CD4-positive, alpha-beta T cell treated with Interleukin-2 at 100 ng/mL for 4 hours (primary cell): ENCODE data around the gene SEC24D.

ENCODE experiments used
- DNase-seq: peaks from one replicate; pipeline ENCODE4 v3.0.0-alpha.2; 2020; ENCODE audit warnings: low spot score

The SEC24D gene

DNA sequence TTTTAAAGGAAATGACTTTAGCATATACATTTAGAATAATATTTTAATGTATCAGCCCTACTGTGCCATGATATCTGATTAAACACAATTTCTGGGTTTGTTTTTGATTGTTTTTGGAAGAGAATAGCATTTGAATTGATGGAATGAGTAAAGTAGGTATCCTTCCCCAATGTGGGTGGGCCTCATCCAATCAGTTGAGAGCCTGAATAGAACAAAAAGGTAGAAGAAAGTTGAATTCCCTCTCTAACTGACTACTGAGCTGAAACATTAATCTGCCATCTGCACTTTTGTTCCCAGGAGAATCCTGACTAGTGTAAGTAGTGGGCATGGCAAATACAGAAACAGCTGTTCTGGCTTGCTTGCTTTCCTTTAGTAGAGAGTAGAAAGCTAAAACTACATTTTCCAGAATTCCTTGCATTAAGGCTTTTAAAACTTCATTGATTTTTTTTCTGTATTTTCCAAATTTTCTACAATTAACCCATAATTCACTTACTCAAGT, 9.7 kb upstream of the SEC24D start:
- no peak for DNase-seq

DNA sequence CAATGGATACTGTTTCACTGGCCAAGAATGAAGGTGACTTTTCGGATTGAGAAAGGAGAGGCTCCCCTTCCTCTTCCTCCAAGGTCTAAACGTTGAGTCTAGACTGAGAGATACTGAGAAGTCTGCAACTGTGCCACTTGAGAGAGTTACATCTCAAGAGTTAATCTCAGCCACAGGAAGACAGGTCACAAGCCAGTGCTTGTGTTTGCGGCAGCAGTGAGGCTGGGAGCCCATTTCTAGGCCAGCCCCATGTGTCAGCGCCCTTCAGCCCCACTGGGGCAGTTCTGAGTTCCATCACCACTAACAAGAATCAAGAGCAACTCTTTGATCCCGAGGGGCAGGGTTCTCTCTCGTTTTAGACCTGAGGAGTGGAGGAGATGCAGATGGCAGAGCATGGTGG, 7.3 kb upstream of the SEC24D start:
- DNase-seq = no peak

DNA sequence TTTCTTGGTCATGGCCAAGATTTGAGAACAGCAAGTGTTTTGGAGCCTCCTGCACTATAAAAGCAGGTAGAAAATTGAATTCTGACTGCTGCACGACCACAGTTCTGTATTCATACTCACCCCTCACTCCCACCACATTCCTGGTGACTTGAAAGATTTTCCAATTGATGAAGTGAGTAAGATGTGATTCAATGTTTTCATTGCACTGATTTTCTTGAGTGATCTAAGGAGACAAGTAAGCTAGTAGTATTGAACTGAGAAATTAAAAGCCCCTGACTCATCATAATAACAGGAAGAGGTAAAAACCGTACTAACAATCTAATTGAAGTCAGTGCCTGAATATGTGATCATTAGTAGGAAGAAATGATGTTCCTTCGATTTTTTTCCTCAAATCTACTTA, 6.1 kb upstream of the SEC24D start:
- DNase-seq = no peak

DNA sequence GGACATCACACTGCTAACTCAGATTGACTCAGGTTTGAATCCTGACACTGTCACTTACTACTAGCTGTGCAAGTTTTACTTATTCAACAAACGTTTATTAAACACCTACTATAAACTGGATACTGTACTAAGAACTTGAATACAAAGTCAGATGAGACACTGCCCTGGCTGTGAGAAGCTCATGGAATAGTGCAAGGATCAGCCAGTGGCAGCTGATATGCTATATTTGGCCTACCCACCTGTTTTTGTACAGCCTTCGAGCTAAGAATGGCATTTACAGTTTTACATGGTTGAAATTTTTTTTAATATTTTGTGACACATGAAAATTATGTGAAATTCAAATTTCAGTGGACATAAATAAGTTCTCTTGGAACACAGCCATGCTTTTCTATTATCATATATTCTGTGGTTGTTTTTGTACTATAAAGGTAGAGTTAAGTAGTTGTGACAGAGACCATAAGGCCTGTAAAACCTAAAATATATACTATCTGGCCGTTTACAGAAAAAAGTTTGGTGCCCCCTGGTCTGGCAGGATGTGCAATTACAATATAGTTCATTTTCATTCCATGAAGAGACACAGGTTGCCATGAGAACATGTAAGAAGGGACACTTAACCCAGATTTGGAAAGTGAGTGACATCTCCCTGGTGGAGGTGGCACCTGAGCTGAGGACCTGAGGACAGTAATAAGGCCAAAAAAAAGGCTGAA, 3.4 kb upstream of the SEC24D start:
- no peak for DNase-seq

DNA sequence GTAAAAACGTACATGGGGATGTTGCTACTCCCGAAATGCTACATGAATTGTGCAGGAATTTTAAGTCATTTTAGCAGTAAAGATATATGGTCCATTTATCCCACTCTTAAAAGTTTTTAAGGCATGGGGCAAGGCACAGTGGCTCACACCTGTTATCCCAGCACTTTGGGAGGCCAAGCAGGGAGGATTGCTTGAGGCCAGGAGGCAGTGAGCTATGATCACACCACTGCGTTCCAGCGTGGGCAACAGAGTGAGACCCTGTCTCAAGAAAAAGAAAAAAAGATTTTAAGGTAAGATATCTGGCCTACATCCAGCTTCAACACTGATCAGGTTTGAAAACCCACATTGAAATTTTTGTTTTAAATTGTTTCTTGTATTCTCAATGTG, 1.2 kb upstream of the SEC24D start:
- DNase-seq = no peak

DNA sequence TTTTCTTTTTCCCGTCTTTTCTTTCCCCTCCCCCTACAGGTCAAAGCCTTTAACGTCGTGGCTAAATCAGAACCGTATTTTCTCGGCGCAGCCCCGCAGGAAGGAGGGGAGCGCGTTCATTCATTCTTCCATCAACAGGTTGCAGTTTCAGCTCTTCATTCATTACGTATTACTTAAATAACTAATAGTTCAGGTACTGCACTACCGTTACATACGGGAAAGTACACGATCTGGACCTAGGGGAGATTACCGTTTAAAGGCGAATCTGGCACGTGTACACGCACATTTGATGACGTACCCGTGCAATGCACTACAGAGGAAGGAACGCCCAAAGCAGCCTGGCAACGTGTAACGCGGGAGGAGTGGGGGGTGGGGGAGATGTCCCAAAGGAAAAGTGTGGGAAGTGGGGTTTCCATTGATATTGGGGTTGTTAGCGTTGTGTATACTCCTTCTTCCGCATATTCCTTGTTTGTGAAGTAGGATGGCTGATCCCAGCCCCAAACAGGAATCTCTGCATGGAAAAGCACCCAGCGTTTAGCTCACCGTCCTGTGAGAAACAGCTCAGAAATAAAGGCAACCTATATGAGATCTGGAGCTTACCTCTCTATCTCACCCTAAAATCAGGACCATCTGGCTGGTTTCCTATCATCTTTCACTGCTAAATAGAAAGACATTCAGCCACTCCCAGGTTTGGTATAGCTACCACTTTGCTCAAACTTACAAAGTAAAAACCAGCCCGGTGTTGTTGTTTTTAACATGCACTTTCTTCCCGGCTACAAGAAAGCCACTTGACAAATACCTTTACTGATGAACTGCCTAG, 585 bp upstream of the SEC24D start:
- DNase-seq = peak; percentile 50

DNA sequence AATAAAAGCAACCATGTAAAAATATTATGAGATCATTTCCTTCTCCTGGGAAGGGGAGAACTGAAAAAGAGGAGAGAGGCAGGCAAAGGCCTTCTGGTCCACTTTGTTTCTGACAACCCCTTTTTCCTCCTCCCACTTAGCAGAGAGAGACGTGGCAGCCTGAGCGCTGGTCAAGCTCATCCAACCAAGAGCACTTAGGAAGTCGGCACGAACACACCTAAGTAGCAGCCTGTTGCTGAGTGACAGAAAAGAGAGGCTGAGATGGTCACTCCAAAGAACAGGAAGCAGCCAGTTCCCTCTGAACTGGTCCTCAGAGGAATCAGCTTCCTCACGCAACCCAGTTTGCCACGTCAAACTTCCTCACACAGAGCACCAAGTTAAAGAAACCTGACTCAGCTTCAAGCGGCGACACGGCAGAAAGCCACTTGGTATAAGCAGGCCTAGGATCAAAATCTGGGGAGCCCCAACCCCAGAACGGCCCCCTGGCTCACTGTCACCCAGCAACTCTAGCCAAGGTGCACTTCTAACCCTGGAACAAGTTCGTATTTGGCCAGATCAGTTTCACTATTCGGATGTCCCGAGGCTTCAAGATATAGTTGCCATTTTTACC, 861 bp downstream of the SEC24D start:
- DNase-seq = peak; percentile 58

DNA sequence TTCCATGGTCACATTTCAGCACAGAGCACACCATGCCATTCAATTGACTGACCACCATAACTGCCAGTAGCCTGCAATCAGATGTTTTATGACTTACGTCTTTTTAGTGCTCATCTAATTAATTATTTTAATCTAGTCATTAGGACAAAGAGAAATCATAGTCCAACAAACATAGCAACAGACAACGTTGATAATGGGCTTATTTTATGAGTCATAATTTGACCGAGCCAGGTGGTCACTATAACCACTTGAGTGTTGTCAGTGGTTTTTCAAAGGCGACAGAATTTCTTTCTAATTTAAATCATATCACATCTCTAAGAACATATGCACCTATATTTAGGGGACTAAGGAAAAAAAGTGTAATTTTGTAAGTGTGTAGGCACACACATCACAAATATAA, 1.9 kb downstream of the SEC24D start:
- no peak for DNase-seq

DNA sequence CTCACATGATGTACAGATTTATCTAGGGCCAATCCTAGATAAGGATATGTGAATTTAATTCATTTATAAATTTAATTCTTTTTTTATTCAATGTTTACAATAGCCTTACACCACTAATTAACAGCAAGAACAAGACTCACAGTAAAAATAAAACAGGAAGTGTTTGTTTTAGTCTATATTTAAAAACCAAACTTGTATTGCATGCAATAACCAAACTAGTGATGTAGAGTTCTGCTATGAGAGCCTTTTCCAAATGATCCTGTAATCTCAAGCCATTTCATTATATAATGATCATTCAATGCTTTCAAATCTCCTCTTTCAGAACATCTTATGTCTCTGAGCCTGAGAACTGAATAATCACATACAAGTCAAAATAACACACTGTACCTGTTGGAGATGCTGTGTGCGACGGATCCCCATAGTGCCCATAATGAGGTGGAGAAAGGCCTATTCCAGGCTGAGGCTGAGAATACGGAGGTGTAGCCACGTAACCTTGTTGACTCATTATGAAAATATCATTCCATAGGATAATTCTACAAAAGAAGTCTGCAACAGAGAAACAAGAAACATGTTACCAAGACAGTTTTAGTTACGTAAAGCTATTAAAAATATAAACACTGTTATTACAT, 2.6 kb downstream of the SEC24D start:
- no peak for DNase-seq

DNA sequence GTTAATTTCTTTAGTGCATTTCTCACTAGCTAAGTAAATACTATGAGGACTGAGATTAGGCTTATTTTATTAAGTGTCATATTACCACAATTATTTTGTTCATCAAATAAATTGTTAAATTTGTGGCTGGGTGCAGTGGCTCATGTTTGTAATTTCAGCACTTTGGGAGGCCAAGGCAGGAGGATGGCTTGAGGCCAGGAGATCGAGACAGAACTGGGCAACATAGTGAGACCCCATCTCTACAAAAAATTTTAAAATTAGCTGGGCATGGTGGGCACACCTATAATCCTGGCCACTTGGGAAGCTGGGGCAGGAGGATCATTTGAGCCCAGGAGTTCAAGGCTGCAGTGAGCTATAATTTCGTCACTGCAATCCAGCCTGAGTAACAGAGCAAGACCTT, 6.8 kb downstream of the SEC24D start:
- no peak for DNase-seq

DNA sequence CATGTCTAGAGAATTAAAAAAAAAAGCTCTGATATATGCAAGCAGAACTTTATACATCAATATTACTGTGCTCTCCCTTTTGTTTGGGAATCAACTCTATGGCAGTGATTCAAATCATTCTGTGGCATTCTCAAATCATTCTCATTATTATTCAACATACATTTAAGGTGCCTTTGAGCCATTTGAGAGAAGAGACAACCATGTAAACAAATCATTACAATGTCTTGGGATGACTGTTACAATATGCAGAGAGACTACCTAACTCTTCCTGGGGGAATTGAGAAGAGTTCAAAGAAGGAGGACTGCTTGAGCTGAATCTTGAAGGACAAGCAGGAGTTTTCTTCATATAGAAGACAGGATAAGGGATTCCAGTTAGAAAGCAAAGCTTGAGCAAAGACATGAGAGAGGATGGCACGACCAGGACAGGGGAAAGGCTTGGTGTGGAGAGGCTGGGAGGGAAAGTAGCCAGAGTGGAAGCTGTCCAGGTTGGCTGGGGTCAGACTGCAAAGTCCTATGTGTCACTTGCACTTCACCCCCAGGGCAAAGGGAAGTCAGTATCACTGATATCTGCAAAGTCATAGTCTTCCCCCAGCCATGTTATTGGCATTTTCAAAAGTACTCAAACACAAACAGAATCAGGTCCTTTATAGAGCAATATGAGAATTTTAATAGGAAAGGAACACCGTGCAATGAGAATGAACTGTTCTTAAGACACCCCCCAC, 9.0 kb downstream of the SEC24D start:
- no peak for DNase-seq

DNA sequence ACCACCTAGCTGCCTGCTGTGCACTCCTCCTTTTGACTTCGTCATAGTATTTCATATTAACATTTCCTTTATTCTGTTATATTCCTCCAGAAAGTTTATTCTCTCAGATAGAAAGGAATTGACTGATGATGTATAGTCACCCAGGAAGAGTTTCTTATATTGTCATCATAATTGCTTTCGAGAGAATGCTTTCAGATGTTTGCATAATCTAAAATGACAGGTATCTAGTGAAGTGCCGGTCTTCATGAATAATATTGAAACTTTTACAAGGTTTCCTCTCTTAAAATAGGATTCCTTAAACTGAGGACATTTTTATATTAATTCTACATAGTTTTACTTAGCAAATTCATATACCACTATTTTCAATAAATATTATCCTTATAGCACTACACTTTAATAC, 10.1 kb downstream of the SEC24D start:
- DNase-seq = no peak

DNA sequence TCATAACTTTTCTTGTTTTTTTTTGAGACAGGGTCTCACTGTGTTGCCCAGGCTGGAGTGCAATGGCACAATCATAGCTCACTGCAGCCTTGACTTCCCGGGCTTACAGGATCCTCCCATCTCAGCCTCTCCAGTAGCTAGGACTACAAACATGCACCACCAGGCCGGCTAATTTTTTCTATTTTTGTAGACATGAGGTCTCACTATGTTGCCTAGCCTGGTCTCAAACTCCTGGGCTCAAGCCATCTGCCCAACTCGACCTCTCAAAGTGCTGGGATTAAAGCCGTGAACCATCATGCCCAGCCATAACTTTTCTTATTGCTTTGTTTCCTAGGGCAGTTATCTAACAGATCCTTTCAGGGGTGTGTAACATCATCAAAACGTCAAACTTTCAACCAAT, 11.8 kb downstream of the SEC24D start:
- no peak for DNase-seq

DNA sequence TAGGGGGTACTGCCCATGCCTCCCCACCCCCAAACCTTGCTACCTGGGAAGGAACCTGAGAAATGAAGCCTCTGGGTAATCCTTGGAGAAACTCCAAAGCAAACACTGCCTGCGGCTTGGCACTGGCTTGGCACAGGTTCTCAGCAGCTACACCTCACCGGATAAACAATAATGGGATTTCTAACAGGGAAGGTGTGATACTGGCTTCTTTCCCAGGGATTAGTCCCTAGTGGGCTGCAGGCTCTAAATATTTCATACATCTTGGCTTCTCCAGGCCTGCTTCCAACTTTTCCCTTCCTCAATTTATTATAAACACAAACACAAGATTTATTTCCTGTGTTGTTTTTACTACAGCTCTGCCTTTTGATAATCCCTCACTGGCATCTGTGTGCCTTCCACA, 12.5 kb downstream of the SEC24D start:
- no peak for DNase-seq

DNA sequence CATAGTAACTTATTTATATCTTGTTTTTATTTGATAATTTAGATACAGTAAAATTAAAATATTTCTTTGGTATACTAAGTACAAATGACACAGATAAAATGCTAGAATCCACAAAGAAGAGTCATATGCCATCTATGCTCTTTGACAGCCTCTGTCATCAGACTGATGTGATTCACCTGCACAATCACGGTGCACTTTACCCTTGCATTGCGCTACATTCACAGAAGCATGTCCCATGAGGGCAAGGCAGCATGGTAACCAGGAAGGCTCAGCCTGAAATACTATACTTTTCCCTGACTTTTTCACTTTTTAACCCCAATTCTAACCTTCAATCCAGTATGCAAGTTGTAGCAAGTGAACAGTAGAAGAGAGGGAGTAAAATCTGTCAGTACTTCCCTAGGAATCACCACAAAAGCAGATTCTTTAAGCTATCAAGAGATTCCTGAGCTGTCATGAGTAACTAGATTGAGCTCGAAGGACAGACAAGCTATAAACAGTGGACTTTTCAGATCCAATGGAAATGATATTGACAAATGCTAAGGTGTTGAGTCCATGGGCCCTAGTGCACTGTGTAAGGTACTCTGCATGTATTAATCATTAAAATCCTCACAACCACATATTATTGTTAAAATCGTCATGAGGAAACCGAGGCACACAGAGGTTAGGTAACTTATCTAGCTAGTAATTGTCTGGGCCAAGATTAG, 14.2 kb downstream of the SEC24D start:
- DNase-seq = no peak

DNA sequence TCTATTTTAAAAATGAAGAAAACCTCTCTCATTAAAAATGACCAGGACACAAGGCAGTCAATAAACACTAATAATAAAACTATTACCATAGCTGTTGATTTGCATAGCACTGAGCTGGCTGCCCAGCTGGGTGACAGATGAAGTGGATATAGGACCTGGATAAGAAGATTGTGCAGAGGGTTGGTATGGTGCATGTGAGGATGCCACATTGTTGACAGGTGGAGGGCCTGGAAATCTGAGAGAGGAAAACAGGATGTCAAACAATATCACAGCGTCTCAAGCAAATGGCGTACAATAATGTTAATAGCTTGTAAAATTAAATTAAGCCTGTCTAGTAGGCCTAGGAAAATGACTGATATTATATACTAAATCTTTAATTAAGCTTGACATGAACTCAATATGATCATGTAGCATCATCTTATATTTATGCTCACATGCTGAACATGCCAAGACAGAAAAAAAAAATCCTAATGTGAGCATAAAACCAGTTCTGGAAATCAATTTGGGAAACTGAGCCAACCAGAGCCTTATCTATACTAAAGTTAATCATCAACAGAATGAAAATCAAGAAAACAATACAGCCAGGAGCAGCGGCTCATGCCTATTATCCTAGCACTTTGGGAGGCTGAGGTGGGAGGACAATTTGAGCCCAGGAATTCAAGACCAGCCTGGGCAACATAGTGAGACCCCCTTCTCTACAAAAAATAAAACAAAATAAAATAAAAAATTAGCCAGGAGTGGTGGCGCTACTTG, 18.6 kb downstream of the SEC24D start:
- no peak for DNase-seq

DNA sequence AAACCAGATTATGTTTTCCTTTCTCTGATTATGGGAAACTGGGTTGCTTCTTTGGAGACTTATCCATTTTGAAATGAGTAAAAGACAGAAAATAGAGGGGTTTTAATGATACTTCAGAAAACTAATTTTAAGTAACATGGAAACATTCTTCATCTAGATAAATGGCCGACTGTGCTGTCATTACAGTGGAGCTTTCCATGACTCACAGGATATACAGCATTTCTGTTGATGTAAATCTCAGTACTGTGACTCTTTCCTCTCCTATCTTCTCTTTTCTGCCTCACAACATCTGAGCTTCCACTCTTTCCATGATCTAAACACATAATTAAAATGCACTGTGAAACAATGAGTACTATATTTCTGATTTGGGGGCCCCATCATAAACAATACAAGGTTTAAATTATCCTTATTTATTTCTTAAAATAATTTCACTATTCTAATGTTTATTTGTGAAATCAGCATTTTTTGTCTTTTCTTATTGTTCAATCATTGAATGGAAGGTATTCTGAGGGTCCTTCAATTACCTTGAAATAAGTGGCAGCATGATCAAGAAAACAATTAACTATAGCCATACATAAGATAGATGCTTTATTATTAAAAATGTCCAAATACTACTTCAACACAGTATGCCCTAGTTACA, 19.3 kb downstream of the SEC24D start:
- DNase-seq = no peak

DNA sequence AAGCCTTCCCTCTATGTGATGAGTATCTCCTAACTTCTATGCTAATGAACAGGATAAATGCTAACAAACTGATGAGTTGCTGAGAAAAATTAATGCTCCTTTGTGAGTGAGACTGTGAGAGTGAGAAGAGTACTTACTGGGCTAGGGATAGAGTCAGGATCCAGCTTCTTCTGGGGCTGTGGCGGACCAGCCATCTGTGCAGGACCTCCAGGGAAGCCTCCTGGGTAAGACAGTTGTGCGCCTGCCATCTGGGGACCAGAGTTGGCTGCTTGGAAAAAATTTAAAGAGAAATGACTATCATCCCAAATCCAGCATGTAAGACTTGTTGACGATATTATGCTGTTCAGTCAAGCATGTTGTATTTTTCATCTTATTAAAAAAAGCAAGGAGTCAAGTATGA, 21.0 kb downstream of the SEC24D start:
- no peak for DNase-seq

DNA sequence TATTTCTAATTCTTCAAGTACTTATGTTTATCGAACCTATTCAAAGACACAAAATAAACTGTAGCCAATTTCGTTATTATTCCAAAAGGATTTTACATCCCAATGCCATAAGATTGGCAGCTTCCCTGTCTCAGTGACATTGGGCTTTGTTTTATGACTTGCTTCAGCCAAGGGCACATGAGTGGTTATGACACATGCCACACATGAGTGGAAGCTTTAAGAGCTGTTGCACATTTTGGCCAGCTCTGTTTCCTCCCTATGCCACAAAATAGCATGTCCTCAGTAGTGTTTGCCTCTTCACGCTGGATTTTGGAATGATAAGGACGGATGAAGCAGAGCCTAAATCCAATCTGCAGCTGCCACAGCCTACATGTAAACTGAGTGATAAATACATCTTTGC, 21.9 kb downstream of the SEC24D start:
- no peak for DNase-seq

DNA sequence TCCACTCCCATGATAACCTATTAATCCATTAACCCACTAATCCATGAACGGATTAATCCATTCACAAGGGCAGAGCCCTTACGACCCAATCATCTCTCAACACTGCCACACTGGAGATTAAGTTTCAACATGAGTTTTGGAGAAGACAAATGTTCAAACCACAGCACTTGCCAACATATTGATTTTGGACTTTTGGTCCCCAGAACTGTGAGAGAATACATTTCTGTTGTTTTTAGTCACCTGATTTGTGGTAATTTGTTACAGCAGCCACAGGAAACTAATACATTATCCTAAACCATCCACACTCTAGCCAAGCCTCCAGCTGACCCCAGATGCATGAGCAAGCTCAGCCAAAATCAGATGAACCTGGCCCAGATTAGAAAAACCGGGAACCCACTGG, 22.4 kb downstream of the SEC24D start:
- DNase-seq = no peak
